Endometrial microvascular endothelial cells (primary cell): ENCODE data around the gene ANTXRL. TPM values are rescaled to one million over a fixed set of nuclear protein-coding genes. Genes with fewer than 3 reads are reported as not detected.
"Not testable (repeated sequence)": the region's sequence is repeated elsewhere in the genome, so short reads cannot be mapped to it uniquely, and the experiment has no call there.

Experiments used
- in situ Hi-C: cut with HindIII; loops from 2 replicates; pipeline ENCODE4 v1.10.0; 2017; ENCODE audit warnings: low sequenced_read_pairs, low pct_unique_long_range_greater_than_20kb; ENCODE audit errors: inconsistent ontology term
- total RNA-seq: library from RNA; depleted of rRNA; stranded (reverse); fragments of >200 nt; gene quantifications from one replicate; pipeline ENCODE4 v1.2.3, GENCODE V29; 2015; ENCODE audit errors: inconsistent ontology term

The ANTXRL gene
- total RNA-seq, 1 donor from 2014 or later, result not detected

GRCh38 chr10:46270086-46270811, 16.5 kb upstream of the ANTXRL start:
- in situ Hi-C loops, result no loop called here

- in situ Hi-C loops, result not testable (repeated sequence)
Observed at GRCh38 chr10:46270963-46271530, 15.8 kb upstream of the ANTXRL start.

GRCh38 chr10:46271795-46272499, 14.8 kb upstream of the ANTXRL start:
- in situ Hi-C loops, result not testable (repeated sequence)

- in situ Hi-C loops, result no loop called here
Observed at GRCh38 chr10:46272863-46273415, 13.9 kb upstream of the ANTXRL start.

GRCh38 chr10:46273506-46274477, 13.0 kb upstream of the ANTXRL start:
- in situ Hi-C loops, result no loop called here

- in situ Hi-C loops, result no loop called here
Observed at GRCh38 chr10:46277840-46278239, 9.0 kb upstream of the ANTXRL start.

GRCh38 chr10:46282421-46282831, 4.4 kb upstream of the ANTXRL start:
- in situ Hi-C loops, result not testable (repeated sequence)

- in situ Hi-C loops, result no loop called here
Observed at GRCh38 chr10:46282842-46283574, 3.8 kb upstream of the ANTXRL start.

- in situ Hi-C loops, result no loop called here
Observed at GRCh38 chr10:46283580-46284285, 3.1 kb upstream of the ANTXRL start.

GRCh38 chr10:46284286-46285229, 2.2 kb upstream of the ANTXRL start:
- in situ Hi-C loops, result no loop called here

- in situ Hi-C loops, result no loop called here
Observed at GRCh38 chr10:46285300-46285699, 1.5 kb upstream of the ANTXRL start.

GRCh38 chr10:46285966-46286620, 704 bp upstream of the ANTXRL start:
- in situ Hi-C loops, result no loop called here

- in situ Hi-C loops, result no loop called here
Observed at GRCh38 chr10:46287846-46288477, 1.2 kb downstream of the ANTXRL start.

- in situ Hi-C loops, result no loop called here
Observed at GRCh38 chr10:46288601-46289206, 1.9 kb downstream of the ANTXRL start.

- in situ Hi-C loops, result no loop called here
Observed at GRCh38 chr10:46289209-46289810, 2.5 kb downstream of the ANTXRL start.
